ENCODE data around the gene MAP4K5.

MAP4K5 gene

GRCh38 chr14:50476134-50476533 is 56.2 kb downstream of the MAP4K5 start:
- DNase-seq (ENCODE audit: low spot score): no peak

- DNase-seq (ENCODE audit: low spot score): peak; percentile 54
Observed at GRCh38 chr14:50475460-50475859, 56.9 kb downstream of the MAP4K5 start.

- DNase-seq (ENCODE audit: low spot score): no peak
Observed at GRCh38 chr14:50471838-50472465, 60.4 kb downstream of the MAP4K5 start.

- peak; percentile 11 for DNase-seq (ENCODE audit: low spot score)
Observed at GRCh38 chr14:50469982-50470381, 62.4 kb downstream of the MAP4K5 start.

- DNase-seq (ENCODE audit: low spot score): no peak
Observed at GRCh38 chr14:50462111-50462510, 70.3 kb downstream of the MAP4K5 start.

GRCh38 chr14:50453869-50454268 is 78.5 kb downstream of the MAP4K5 start:
- no peak for DNase-seq (ENCODE audit: low spot score)

GRCh38 chr14:50452979-50453705 is 79.2 kb downstream of the MAP4K5 start:
- DNase-seq (ENCODE audit: low spot score): peak; percentile 86

- DNase-seq (ENCODE audit: low spot score): no peak
Observed at GRCh38 chr14:50452296-50452695, 80.1 kb downstream of the MAP4K5 start.

GRCh38 chr14:50451854-50452253 is 80.5 kb downstream of the MAP4K5 start:
- no peak for DNase-seq (ENCODE audit: low spot score)

GRCh38 chr14:50447461-50447860 is 84.9 kb downstream of the MAP4K5 start:
- DNase-seq (ENCODE audit: low spot score): peak; percentile 41

- DNase-seq (ENCODE audit: low spot score): no peak
Observed at GRCh38 chr14:50434528-50434927, 97.8 kb downstream of the MAP4K5 start.

GRCh38 chr14:50432131-50432530 is 100.2 kb downstream of the MAP4K5 start:
- DNase-seq (ENCODE audit: low spot score): no peak

GRCh38 chr14:50425816-50426215 is 106.6 kb downstream of the MAP4K5 start:
- DNase-seq (ENCODE audit: low spot score): no peak

GRCh38 chr14:50425105-50425504 is 107.3 kb downstream of the MAP4K5 start:
- no peak for DNase-seq (ENCODE audit: low spot score)

- DNase-seq (ENCODE audit: low spot score): no peak
Observed at GRCh38 chr14:50423529-50423928, 108.8 kb downstream of the MAP4K5 start.

- DNase-seq (ENCODE audit: low spot score): no peak
Observed at GRCh38 chr14:50421499-50421898, 110.9 kb downstream of the MAP4K5 start.

- DNase-seq (ENCODE audit: low spot score): no peak
Observed at GRCh38 chr14:50417853-50418252, 114.5 kb downstream of the MAP4K5 start.

- DNase-seq (ENCODE audit: low spot score): no peak
Observed at GRCh38 chr14:50410921-50411320, 121.4 kb downstream of the MAP4K5 start.

GRCh38 chr14:50410071-50410470 is 122.3 kb downstream of the MAP4K5 start:
- DNase-seq (ENCODE audit: low spot score): no peak

GRCh38 chr14:50407111-50407812 is 125.1 kb downstream of the MAP4K5 start:
- DNase-seq (ENCODE audit: low spot score): no peak

GRCh38 chr14:50403419-50403818 is 128.9 kb downstream of the MAP4K5 start:
- no peak for DNase-seq (ENCODE audit: low spot score)

GRCh38 chr14:50402965-50403364 is 129.4 kb downstream of the MAP4K5 start:
- DNase-seq (ENCODE audit: low spot score): no peak

GRCh38 chr14:50400461-50400860 is 131.9 kb downstream of the MAP4K5 start:
- DNase-seq (ENCODE audit: low spot score): no peak
